ENCODE data around the gene CFAP45.

DNA sequence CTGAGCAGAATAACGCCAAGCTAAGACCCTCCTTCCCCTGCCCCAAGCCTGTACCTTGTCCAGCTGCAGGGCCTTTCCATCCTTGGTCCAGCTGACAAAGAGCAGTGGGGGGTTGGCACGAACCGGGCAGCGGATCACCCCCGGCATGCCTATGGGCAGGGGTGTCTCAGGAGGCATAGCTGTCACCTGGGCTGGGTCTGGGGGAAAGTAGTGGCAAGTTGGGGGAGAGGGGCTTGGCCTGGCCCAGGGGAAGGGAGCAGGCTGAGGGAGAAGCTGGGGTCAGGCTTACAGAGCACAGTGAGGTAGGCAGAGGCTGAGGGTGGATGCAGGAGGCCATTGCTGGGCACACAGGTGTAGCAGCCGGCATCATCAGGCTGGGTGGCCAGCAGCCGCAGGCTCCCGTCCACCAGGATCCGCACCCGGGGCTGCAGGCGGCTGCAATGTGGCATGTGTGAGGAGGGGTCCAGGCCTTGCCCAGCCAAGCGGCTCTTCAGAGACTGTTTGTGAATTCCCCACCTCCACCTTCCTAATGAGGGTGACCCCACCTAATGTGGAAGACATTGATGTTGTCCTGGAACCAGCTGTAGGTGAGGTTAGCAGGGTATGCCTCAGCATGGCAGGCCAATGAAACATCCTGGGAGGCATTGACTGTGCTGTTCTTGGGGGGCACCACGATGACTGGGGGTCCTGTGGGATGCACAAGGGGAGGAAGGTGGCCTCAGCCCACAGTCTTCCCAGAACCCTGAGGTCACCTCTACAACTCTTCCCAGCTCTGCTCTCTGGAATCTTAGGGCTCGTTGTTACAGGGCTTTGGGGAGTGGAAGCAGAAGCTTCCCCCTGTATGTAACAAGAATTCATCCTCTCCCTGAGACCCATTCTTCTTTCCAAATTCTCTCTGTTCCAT is 34.4 kb upstream of the CFAP45 start:
- TF ChIP-seq EZH2 (IDR thresholded peaks at IDR 0.05; ENCODE audit: borderline replicate concordance) (no peak), EZH2phosphoT487 (IDR thresholded peaks at IDR 0.05; ENCODE audit: low read depth, severe bottlenecking, unreplicated experiment) (no peak)
- TF ChIP-seq, protein P1, sequence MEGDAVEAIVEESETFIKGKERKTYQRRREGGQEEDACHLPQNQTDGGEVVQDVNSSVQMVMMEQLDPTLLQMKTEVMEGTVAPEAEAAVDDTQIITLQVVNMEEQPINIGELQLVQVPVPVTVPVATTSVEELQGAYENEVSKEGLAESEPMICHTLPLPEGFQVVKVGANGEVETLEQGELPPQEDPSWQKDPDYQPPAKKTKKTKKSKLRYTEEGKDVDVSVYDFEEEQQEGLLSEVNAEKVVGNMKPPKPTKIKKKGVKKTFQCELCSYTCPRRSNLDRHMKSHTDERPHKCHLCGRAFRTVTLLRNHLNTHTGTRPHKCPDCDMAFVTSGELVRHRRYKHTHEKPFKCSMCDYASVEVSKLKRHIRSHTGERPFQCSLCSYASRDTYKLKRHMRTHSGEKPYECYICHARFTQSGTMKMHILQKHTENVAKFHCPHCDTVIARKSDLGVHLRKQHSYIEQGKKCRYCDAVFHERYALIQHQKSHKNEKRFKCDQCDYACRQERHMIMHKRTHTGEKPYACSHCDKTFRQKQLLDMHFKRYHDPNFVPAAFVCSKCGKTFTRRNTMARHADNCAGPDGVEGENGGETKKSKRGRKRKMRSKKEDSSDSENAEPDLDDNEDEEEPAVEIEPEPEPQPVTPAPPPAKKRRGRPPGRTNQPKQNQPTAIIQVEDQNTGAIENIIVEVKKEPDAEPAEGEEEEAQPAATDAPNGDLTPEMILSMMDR (IDR thresholded peaks at IDR 0.05; ENCODE audit: poor library complexity) = no peak
